Stimulated activated CD4-positive, alpha-beta T cell treated with anti-CD3 and anti-CD28 coated beads, Interleukin-1b, Interleukin-23, amount 100 ng/mL, for 1 hour (primary cell): ENCODE results near the gene TOX4.

Experiments
- DNase-seq, 2 donors: peaks; one replicate each; pipeline ENCODE4 v3.0.0-alpha.2; 2020; ENCODE audit warnings: low read depth in 2 of 2

TOX4 gene

DNA sequence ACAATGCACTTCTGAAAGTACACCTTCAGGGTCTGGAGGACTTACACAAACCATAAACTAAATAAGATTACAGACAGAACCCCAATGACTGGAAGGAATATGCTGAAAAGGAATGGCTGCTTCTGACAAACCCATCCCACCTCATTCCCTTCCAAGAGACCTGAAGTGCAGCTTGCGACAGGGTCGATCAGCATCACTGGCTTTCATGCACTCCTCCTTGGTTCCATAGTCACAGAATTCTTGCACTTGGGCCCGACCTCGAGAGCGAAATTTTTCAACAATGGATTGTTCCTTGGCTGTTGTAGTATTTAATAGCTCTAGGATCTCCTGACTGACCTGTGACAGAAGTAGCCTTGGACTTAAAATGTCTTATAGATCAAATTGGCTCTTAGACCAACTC is 24.6 kb downstream of the TOX4 start:
- DNase-seq: no peak

DNA sequence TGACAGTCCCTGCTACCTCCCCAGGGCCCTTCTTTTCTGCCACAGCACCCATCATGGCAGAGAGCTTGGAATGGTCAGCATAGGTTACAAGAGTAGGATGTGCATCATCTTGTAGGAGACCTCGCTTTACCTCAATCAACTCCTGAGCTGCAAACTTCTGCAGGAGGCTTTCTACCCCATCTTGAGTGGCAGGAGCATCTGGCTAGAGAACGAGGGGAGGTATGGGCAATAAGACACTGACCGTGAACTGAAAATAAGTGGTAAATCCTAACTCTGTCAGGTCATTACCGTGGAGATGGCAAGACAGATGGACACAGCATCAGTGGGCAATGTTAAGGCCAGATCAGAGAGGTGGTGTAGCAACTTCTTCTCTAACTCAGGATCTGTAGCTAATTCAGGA is 26.4 kb downstream of the TOX4 start:
- DNase-seq: no peak

DNA sequence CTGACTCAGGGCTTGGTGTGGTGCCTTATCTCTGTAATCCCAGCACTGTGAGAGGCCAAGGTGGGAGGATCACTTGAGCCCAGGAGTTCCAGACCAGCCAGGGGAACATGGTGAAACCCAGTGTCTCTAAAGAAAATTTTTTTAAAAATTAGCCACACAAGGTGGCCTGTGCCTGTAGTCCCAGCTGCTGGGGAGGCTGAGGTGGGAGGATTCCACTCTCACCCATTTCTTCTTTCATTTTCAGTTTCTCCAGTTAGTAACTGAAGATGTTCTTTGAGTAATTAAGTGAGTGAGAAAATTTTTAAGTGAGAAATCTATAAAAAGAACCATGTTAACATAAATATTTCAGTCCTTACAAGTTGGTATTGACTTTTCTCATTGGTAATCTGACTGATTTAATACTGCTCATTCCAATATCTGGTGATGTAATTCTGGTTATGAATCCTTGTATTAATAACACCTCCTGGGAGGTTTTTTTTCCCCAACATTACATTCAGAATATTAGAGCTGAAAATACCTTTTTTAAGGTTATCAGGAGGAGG is 28.1 kb downstream of the TOX4 start:
- no peak for DNase-seq

DNA sequence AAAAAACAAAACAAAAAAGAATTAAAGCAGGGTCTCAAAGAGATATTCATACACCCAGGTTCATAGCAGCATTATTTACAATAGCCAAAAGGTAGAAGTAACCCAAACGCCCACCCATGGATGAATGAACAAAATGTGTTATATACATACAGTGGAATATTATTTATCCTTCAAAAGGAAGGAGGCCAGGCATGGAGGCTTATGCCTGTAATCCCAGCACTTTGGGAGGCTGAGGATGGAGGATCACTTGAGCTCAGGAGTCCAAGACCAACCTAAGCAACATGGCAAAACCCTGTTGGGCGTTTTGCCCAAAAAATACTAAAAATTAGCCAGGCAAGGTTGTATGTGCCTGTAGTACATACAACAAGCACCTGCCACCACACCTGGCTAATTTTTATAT is 29.6 kb downstream of the TOX4 start:
- DNase-seq: no peak

DNA sequence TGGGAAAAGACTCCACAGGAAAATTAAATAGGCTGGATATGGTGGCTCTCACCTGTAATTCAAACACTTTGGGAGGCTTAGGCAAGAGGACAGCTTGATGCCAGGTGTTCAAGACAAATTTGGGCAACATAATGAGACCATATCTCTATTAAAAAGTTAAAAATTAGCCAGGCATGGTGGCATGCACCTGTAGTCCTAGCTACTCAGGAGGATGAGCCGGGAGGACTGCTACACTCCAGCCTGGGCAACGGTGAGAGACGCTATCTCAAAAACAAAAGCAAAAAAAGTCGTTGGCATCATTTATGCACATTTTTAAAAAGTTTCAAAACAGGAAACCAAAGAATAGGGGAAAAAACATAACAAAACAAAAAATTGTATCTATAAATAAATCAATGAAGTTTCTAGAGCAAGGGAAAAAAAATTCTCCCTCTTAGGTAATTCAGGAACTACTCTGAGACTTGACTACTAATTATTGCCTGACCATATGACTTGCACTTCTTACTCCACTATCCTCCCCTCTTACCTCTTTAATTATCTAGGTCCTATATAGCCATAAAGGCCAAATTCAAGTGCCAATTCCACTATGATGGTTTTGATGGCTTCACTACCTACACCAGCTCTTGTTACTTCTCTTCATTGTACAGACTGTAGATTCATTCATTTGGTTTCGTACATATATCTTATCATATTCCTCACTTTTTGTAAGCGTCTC is 32.6 kb downstream of the TOX4 start:
- no peak for DNase-seq

DNA sequence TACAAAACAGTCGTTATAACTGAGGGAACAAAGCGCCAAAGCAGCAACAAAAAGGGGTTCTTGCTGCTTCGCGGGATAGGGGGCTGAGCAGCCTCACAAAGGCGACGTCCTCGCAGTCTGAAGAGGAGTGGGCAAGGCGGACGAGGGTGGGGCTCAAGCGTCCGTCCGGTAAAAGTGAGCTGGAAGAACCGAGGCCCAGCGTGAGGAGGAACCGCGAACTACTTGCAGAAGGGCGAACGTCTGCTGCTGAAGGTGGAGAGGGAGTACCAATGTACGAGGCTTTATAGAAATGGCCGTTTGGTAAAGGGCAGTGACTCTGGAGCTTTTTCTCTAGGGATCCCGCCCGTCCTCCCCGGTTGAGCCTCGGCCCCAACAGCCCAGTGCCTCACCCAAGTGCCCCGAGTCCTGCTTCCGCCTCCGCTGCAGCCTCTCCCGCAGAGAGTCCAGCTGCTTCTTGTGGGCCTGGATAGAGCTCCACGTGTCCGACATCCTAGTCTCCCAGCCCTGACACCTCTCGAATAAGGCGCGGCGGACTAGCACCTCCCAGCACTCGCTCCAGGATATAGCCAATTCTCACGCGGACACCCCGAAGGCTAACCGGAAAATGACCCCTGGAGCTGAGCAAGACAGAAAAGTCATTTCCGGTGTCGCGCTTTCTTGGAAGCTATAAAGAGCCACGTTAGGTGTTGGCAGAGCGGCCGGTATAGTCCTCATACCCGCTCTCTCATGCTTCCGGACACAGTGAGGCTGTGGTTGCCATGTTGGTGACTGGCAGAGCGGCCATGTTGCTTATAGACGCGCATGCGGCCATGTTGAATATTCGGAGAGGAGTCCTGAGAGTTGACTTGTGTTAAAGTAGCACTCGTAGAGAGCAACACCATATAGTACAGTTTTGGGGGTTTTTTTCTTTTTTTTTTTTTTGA is 34.0 kb downstream of the TOX4 start, which contains the start of gene METTL3:
METTL3 (minus strand) TSS at position 606 of the 923 bp plus-strand sequence; CDS start at position 489, 117 bp downstream.
- DNase-seq: peak; percentile 78 to 79

DNA sequence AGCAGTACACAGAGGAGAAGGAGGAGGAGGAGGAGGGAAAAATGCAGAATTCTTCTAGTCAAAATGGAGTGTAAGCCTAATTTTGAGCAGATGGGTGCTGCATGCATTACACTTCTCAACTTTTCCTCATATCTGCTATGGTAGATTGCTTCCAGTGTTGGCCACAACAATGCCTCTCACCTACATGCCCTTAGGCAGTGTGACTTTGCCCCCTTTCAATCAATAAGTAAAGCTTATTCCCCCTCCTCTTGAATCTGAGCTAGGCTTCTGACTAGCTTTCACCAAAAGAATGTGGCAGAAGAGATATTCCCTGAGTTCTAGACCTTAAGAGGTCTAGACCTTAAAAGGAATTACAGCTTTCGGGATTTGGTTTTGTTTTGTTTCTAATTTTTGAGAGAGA is 37.3 kb downstream of the TOX4 start:
- no peak for DNase-seq

DNA sequence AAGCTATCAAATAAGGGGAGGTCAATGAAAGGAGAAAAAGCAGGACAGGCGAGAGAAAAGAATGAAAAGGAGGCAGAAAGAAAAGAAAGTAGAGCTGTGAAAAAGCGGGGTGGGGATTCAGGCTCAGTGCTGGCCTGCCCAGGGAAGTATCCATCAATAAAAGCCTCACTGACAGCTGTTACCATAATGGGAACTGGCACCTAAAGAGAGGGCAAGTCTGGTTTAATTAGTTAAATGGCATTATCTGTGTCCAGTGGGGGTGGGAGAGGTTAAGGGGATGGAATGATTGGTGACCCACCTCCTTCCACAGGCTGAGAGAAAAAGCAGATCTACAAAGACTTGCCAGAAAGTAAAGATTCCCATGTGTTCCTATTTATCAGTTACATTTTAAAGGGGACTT is 41.7 kb downstream of the TOX4 start:
- no peak for DNase-seq

DNA sequence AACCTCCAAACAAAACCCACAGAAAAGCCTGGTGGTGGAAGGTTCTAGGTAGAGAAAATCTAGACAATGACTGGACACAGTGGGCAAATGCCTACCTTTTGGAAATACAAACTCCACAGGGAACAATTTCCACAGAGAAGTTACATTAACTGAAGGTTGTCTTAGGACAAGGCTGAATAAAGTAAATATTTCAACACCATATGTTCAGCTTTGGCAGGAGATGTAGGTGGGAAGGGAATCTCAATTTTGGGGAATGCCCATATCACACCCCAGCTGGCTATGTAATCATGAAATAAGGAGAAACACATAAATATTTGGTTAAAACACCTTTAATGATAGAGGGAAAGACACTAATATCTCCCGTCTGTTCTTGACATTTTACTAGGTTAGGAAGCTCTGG is 43.8 kb downstream of the TOX4 start:
- no peak for DNase-seq

DNA sequence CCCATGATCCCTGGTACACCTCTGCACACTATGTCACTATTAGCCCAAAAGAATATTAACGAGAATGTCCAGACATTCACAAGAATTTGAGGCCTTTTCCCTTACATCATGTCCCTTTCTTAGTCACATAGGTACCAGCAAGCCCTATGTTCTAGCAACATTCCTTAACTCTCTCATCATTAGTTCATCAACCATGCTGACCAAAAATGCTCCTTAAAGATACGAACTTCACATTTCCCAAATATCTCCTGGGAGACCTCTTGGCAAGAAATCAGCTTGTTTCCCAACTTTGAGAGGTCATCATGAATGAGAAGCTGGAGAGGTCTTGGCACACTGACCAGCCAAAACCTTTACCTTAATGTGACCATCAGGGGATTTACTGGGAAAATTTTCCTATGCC is 44.5 kb downstream of the TOX4 start:
- DNase-seq: no peak

DNA sequence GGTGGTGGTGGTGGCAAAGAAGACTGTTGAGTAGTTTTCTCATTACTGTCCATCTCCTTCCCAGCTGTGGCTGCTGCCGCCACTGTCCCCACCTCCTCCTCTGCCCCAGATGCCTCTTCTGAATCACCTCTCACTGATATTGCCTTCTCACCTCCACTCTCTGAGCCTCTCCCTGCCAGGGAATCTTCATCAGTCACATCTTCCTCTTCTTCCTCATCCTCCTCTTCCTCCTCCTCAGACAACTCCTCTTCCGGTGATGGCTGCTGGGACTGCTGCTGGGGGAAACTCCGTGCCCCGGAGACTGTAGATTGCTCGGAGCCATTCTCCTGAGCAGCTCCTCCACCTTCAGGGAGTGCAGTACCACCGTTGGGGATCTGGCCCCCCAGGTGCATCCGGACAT is 46.2 kb downstream of the TOX4 start:
- no peak for DNase-seq

DNA sequence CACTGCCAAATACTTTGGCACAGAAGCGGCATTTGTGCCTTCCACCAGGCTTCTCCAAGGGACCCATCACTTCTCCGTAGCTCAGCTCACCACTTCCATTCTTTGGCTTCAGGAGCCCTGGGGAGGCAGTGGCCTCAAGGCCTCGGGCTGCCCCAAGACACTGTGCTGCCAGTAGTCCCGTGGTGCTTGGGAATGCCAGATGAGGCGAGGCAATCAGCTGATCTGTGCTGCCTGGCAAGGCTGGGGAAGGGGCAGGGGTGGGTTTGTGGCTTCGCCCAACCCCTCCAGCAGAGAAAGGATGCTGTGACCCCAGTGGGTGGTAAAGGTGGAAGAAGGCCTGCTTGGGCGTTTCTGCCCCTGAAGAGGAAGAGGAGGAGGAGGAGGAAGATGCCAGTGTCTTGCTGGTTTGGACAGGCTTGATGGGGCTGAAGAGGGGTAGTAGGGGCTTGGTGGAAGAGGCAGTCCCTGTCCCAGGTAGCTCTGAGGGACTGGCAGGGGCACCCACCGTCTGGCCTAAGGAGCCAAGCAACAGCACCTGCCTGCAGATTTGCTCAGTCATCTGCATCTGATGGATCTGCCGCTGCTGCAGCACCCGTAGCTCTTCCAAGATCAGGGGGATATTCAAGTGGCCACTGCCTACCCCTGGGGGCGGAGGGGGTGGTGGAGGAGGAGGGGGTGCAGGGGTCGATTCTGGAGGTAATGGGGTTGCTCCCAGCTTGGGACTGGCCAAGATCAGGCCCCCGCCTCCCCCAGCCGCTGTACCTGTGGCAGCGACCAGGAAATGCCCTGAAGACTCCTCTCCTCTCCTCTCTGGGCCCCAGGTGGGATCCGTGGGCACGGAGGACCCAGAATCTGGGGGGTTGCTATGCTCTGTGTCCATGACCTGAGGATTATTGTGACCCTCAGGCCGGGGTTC is 47.8 kb downstream of the TOX4 start:
- DNase-seq: no peak

DNA sequence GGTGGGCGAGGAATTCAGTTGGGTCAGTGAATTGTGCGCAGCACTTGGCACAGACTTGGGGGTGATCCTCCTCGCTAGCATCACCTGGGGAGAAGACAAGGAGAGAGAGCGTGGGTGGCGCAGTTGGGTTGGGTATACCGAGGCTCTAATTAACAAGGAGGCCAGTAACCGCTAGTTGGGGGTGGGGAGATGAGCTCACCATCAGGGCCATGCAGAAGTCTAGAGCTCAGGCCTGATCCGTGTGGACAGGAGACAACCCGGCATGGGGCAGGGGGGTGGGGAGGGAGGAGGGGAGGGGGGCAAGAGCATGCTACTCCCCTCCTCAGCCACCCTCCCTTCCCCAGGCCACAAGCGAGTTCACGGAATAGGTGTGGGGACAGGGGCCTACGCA is 48.6 kb downstream of the TOX4 start:
- DNase-seq: no peak

DNA sequence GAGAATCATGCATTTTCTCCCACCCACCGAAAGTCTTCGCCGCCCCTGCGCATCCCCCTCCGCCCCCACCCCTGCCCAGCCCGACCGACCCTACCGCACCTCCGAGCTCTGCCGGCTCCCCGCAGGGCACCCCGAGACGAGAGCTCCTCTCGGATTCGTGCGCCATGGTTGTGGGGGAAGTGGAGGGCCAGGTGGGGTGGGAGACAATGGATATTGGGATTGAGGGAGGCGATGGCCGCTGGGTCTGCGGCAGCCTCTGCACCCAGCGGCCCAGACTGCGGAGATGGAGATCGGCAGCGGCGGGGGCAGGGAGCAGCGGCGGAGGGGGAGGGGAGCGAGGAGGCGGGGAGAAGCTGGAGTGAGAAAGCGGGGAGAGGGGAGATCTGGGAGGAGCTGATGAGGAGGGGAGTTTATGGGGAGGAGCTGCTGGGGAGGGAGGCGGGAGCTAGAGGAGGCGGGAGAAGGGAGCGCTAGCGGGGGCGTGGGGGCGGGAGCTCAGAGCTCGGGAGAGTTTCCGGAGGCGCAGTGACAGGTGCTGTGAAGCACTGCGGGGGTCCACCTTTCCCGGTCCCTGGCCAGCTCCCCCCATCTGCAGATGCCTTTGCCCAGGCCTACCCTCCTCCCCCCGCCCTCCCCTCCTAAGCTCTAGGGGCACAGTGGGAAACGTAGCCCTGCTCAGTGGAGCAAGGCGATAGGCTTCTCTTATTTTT is 49.1 kb downstream of the TOX4 start, which contains the start of gene SALL2:
SALL2 (minus strand) TSS at position 385 of the 710 bp plus-strand sequence; CDS start at position 166, 219 bp downstream.
- peak in 1 of 2 donors; percentile 39 for DNase-seq

DNA sequence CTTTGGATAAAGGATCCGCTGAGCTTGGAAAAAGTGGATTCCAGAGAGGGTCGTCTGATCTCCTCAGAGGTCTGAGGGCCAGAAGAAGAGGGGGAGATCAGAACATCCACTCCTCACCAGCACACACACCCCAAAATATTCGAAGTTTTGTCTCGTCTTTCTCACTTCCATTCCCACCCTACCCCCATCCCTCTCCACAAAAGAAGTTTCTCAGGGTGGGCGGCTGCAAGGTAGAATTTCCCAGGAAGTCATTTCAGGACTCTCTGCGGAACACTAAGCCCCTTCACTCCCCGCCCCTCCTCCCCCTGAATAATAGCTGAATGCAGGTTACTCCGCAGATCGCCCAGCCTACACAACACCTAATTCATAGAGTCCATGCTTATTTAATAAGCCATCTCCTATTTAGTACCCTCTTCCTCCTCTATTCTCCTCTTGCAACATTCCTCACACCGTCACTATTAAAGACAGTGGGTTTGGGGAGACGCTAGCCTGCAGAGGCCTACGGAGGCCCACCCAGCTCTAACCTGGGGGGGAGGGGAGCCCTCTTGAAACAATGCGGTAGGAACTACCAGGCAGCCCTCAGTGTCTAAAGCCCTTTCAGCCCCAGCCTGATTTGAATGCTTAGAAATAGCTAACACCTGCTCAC is 49.8 kb downstream of the TOX4 start:
- no peak for DNase-seq

DNA sequence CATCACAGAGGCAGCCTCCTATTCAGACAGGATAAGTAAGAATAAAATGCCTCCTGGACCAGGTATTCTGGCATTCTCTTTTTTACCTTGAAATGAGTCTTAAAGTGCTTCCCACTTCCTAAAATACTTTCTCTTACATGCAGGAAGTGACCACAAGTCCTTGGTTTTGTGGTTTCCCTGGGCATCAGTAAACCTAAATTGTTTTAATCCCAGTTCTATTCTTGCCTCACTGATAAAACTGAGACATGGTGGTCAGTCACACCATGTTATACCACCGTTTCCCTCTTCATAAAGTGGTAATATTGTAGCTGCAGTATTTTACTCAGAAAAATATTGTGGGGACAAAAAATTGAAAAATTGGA is 50.3 kb downstream of the TOX4 start:
- no peak for DNase-seq

DNA sequence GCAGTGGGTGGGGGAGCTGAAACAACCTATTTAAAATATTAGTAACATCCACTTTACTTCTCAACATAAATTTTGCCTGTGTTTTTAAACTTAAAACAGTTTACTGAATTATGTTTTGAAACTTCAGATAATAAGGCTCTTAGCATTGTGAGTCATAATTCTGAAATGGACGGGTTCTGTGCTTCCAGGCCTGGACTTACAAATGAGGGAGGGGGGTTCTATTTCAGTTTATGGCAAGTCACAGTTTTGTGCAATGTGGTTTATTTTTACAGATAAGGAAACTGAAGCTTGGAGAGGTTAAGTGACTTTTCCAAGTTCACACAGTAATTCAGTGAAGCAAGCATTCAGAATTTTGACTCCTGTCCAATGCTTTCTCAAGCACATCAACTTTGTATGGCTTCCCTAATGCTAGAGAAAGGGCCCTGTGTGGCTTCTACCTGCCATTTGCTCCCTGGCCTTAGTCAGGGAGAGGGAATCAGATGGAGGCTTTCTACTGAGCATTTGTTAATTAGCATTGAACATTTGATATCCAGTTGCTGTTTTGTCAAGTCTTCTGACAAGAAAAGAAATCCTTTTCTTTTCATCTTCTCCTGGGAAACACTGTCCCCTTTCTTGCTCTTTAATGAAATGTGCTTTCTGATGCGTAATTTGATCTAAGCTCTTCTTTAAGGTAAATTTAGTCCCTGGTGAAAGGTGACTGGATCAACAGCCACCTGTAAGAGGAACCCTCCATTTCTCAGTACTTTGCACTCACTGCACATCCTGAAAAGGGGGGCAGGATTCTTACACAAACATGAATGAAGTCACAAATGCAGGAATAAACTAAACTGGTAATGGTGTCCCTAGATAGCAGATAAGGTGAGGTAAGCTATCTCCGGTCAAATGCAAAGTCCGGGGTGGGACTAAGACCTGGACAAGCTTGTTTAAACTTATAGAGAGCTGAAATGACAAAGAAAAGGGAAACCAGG is 51.7 kb downstream of the TOX4 start:
- no peak for DNase-seq

DNA sequence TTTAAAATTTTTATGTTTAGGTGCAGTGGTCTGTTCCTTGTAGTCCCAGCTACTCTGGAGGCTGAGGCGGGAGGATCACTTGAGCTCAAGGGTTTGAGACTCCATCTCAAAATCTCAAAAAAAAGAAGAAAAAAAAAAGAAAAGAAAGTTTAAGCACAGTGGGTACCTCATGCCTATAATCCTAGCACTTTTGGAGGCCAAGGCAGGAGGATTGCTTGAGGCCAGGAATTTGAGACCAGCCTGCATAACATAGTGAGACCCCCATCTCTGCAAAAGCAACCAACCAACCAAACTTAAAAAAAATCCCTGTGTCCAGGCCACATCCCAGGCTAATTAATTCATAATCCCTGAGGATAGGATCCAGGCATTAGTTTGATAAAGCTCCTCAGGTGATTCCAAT is 52.5 kb downstream of the TOX4 start:
- no peak for DNase-seq

DNA sequence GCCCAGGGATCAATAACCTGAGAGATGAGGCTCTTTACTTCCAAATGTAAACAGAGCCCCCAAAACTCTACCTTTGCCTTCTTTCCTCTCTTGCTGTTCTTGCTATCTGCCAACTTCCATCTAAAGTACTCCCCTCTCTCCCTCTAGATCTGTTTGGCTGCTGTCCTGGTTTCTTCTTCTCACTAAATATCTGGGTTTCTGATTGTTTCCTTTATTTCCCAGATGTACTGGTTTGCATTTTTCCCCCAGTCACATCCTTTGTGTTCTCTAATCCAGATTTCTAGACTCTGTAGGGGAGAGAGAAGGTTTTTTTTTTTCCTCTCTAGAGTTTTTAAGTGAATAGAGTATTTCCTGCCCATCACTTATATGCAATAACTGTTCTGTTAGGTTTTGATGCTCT is 56.3 kb downstream of the TOX4 start:
- DNase-seq: no peak
